ENCODE measurements around the gene TUSC2. TPM values are rescaled to one million over a fixed set of nuclear protein-coding genes. Genes with fewer than 3 reads are reported as not detected.

Gene TUSC2
- total and polyA plus RNA-seq, 2 experiments from 2014 or later, result 30.0 to 45.6 TPM

- no peaks in the 10 kb centered on the region for H3K36me3 ChIP-seq (replicated peaks; ENCODE audit: insufficient read depth, low read depth)
- H3K9me3 ChIP-seq (ENCODE audit: low read depth), result no peaks in the 10 kb centered on the region
- peak within 1 kb of the TSS; percentile 52 for H3K4me3 ChIP-seq
- peak within 1 kb of the TSS; percentile 94 for H3K27ac ChIP-seq
- no peaks in the 10 kb centered on the region for H3K27me3 ChIP-seq
- no peak for TF ChIP-seq EZH2 (IDR thresholded peaks at IDR 0.05; ENCODE audit: borderline replicate concordance)
- no peak for TF ChIP-seq EZH2phosphoT487 (IDR thresholded peaks at IDR 0.05; ENCODE audit: low read depth, severe bottlenecking, unreplicated experiment)
- peak; percentile 30 for TF ChIP-seq CTCF (IDR thresholded peaks at IDR 0.05; ENCODE audit: poor library complexity)
- no peaks in the 10 kb centered on the region for H4K20me1 ChIP-seq (ENCODE audit: insufficient read depth, poor library complexity, severe bottlenecking)
- DNase-seq (ENCODE audit: low spot score), result peak; percentile 100
- H3K9me2 ChIP-seq (replicated peaks; ENCODE audit: insufficient read depth), result no peaks in the 10 kb centered on the region
- peak within 1 kb of the TSS; percentile 93 for H3K4me2 ChIP-seq
- H3K79me2 ChIP-seq, result peaks cover 11% of the 10 kb centered on the region
- peak within 1 kb of the TSS; percentile 45 for H2AFZ ChIP-seq
- peaks cover 17% of the 10 kb centered on the region for H3K4me1 ChIP-seq (ENCODE audit: insufficient read depth)
- 1% methylated on average over 54 of the region's 61 CpGs for WGBS (ENCODE audit: low lambda C conversion rate, missing lambda C conversion rate)
Observed at GRCh38 chr3:50298836-50299637, 29.0 kb downstream of the TUSC2 start, which contains the start of the genes HYAL3 and NAA80. Gene HYAL3 (minus strand): TSS chr3:50299405. CDS start chr3:50295602, 3,803 bp downstream. Gene NAA80 (minus strand): TSS chr3:50299405. CDS start chr3:50297463, 1,942 bp downstream.

GRCh38 chr3:50297896-50298725 lies 29.9 kb downstream of the TUSC2 start:
- no peaks in the 10 kb centered on the region for H3K36me3 ChIP-seq (replicated peaks; ENCODE audit: insufficient read depth, low read depth)
- no peaks in the 10 kb centered on the region for H3K9me3 ChIP-seq (ENCODE audit: low read depth)
- H3K4me3 ChIP-seq, result peak overlapping the region; percentile 52
- H2AFZ ChIP-seq, result no peak overlapping the region
- peak overlapping the region; percentile 93 for H3K4me2 ChIP-seq
- no peaks in the 10 kb centered on the region for H4K20me1 ChIP-seq (ENCODE audit: insufficient read depth, poor library complexity, severe bottlenecking)
- no peak for DNase-seq (ENCODE audit: low spot score)
- peaks cover 11% of the 10 kb centered on the region for H3K79me2 ChIP-seq
- no peaks in the 10 kb centered on the region for H3K27me3 ChIP-seq
- no peak for TF ChIP-seq EZH2 (IDR thresholded peaks at IDR 0.05; ENCODE audit: borderline replicate concordance)
- H3K4me1 ChIP-seq (ENCODE audit: insufficient read depth), result peaks cover 18% of the 10 kb centered on the region
- peak overlapping the region; percentile 88 for H3K27ac ChIP-seq
- no peaks in the 10 kb centered on the region for H3K9me2 ChIP-seq (replicated peaks; ENCODE audit: insufficient read depth)
- WGBS (ENCODE audit: low lambda C conversion rate, missing lambda C conversion rate), result 59% methylated on average over 9 of the region's 9 CpGs

- H4K20me1 ChIP-seq (ENCODE audit: insufficient read depth, poor library complexity, severe bottlenecking), result no peaks in the 10 kb centered on the region
- H3K4me3 ChIP-seq, result no peak overlapping the region
- TF ChIP-seq CTCF (IDR thresholded peaks at IDR 0.05; ENCODE audit: poor library complexity) (no peak), EZH2phosphoT487 (IDR thresholded peaks at IDR 0.05; ENCODE audit: low read depth, severe bottlenecking, unreplicated experiment) (no peak), EZH2 (IDR thresholded peaks at IDR 0.05; ENCODE audit: borderline replicate concordance) (no peak)
- no peak overlapping the region for H3K4me2 ChIP-seq
- no peak for DNase-seq (ENCODE audit: low spot score)
- no peaks in the 10 kb centered on the region for H3K27me3 ChIP-seq
- no peak overlapping the region for H3K27ac ChIP-seq
- peaks cover 11% of the 10 kb centered on the region for H3K79me2 ChIP-seq
- no peaks in the 10 kb centered on the region for H3K9me2 ChIP-seq (replicated peaks; ENCODE audit: insufficient read depth)
- no peak overlapping the region for H2AFZ ChIP-seq
- no peaks in the 10 kb centered on the region for H3K9me3 ChIP-seq (ENCODE audit: low read depth)
- 93% methylated on average over 2 of the region's 2 CpGs for whole genome bisulfite sequencing (ENCODE audit: low lambda C conversion rate, missing lambda C conversion rate)
- no peaks in the 10 kb centered on the region for H3K36me3 ChIP-seq (replicated peaks; ENCODE audit: insufficient read depth, low read depth)
- peaks cover 25% of the 10 kb centered on the region for H3K4me1 ChIP-seq (ENCODE audit: insufficient read depth)
Observed at GRCh38 chr3:50297384-50297775, 30.6 kb downstream of the TUSC2 start.

Measured in hepatocyte (in vitro differentiated cells).